HG03039 (cell line): ENCODE data around the gene GLI3.

Experiments
- ATAC-seq: cut with Tn5 transposase; IDR thresholded peaks from one replicate; pipeline ENCODE4 v1.9.1; 2021; ENCODE audit warnings: mild to moderate bottlenecking, moderate library complexity; ENCODE audit not compliant: unreplicated experiment

GLI3 gene

DNA sequence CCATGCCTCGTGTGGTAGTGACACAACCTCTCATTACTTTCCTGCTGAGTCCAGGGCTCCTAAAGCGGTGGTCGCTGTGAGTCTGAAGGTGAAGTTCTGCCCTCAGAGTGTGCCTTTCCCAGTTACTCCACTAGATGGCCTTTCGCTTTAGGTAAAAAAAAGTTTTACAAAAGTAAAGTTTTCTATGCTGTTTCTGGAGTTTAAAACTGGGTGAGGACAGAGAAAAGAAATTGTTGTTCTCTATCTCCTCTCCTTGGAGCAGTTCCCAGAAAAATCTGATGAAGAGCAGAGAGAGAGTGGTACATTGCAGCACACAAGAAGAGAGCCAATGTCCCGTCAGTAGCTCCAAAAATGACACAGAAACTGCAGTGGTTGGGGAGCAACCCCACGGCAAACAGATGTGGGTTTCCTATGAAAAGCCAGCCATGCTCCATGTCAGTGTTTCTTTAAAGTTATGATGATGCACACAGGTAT is 257.1 kb downstream of the GLI3 start:
- ATAC-seq: no peak

DNA sequence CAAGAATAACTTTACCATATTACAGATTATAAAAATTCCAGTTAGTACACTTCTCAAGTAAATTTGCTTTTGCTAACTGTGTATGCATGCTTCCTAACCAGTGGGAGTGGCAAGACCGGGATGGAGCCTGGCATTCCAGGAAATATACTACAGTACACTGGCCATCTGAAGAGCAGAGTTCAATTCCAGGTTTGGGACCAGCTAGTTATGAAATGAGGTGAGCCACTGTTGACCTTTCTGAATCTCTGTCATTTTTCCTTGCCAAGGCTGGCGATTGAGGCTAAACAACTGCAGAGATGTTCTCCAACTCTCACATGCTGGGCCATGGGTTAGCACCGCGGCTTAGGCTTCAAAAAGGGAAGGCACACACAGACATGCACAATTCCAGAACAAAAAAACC is 258.2 kb downstream of the GLI3 start:
- ATAC-seq: no peak

DNA sequence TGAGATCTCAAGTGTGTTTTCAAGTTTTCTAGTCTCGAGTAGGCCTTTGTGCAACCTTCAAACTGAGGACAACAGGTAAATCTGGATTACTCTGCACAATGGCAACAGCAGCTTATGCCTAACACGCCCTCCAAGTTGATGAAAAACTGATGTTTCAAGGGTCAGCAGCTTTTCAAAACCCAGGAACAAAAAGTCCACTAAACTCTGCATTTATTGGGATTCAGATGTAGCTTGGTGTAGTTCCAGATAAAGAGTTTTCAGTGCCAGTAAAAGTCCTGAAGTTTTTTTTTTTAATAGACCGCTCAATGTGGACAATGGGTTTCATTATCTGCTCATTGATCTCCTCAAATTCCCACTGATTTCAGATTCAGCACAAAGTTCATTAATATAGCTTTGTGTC is 259.3 kb downstream of the GLI3 start:
- no peak for ATAC-seq

DNA sequence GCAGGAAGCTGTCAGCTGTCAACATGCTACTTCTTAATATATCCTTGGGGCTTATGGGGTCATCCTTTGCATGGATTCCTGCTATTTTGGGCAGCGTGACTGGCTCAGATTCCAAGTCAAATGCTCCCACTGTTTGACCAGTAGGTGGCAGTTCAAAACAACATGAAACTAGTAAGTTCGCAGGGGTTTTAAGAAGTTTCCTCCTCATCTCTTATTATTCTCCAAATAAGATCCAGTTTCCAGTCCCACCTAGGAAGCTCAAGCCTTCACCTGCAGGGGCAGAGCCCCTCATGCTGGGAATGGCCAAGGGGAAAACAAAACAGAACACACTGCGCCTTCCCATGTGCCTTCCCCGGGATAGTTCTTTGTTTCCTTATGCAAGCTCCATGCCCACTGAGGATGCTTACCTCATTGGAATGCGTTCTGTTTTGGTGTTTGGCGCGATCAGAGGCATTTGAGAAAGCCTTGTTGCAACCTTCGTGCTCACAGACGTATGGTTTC is 259.8 kb downstream of the GLI3 start:
- ATAC-seq: no peak

DNA sequence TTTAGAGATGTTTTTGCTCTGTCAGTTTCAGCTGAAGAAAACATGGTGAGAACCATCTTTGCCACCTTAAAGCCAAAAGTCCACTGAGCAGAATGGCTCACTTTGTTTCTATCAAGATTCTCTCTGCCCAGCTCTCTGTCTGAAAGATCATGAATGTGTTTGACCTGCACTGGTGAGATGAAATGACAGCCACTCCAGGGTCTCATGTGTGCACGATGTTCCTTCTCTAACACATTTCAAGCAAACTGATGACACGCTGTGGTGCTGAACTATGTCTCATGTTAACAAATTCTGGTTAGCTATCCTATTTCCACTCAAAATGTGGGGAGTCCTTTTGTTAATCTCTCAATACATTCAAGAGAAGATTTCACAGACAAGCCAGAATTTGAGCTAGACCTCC is 260.6 kb downstream of the GLI3 start:
- ATAC-seq: no peak

DNA sequence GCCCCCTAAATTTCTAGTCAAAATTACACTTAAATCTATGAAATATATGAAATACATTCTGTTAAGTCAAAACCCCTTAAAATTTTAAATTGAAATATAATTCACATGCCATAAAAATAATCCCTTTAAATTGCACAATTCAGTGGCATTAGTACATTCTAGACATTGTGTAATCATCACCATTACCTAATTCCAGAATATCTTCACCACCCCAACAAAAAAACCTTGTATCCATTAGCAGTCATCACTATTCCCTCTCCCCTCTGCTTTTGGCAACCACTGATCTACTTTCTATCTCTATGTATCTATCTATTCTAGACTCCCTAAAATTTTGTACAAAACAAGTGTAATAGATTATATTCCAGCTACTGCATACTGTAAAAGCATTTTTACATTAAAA is 261.2 kb downstream of the GLI3 start:
- no peak for ATAC-seq

DNA sequence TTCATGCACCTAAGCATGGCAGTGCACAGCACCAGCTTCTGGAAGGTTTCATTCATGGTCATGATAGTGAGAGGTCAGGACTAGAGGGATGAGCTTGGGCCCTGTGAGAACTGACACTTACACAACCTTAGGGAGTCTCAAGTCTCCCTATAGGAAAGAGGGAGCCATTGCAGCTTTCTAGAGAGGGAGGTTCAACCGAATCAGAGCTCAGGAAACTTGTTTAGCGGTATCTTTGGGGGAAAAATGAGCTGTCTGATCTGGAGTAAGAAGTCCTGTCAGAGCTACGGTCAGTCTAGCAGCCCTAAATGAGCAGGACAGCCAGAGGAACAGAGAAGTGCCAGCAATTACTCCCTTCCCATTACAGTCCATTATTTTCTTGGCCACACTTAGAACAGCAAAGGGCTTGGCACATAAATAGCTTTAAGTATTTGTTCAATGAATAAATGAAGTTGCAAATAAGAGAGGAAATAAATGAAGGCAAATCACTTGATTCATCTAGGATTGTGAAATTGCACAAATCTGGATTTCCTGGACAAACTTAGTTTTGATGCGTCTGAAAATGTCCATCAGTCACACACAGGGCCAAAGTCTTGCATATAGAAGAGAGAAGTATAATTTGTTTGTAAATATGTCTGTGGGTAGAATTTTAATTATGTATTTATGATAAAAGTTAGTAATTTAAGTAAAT is 262.0 kb downstream of the GLI3 start:
- no peak for ATAC-seq

DNA sequence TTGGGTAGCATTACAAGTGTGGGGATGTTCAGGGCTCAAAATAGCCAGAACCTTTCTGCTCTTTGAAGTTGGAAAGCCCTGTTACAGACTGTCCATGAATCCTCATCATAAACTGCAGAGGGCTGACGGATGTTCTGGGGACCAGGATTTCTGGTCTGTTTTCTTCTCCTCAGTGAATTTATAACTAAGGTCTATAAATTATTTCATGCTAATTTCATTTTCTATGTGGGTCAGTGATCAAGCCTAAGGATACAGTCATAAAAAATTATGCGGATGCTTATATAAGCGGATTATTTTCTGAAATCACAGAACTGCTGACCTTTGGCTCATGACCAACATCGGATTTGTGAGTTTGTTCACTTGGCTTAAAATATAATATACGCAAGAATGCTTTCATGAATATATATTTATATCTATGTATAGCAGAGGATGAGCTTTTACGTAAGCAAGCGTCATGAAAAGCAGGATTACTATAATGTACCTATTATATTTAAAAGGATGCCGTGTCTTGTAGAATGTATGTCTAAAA is 263.7 kb downstream of the GLI3 start:
- no peak for ATAC-seq

DNA sequence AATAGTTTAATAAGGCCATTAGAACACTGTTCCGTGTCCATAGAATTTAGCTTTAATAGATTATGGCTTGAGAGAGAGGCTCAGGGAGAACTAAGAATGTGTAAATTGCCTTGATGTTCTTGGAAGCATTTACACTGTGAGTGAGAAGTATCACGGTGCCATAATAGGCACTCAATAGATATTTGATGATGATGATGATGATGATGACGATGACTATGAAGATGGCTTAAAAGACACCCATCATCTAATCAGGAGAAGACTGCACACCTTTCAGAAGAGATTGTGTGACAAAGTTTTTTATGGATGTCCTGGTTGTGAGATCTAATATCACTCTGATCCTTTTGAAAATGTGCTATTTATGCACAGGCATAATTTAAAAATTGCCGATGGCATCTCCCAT is 264.2 kb downstream of the GLI3 start:
- ATAC-seq: no peak

DNA sequence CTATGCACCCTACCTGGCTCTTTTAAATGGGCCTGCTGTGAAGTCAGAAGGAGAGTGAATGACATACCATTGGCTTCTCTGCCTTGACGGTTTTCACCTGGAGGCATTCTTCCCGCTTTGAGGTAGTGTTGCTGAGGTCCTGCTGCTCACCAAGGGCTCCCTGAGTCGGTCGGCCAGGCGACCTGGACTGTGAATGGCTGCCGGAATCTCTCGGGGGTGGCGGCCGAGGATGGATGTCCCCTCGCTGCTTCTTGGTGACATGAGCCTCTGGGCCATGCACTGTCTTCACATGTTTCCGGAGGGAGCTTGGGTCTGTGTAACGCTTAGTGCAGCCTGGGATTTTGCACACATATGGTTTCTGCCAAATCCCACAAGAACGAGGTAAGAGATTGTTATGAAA is 264.7 kb downstream of the GLI3 start:
- no peak for ATAC-seq

DNA sequence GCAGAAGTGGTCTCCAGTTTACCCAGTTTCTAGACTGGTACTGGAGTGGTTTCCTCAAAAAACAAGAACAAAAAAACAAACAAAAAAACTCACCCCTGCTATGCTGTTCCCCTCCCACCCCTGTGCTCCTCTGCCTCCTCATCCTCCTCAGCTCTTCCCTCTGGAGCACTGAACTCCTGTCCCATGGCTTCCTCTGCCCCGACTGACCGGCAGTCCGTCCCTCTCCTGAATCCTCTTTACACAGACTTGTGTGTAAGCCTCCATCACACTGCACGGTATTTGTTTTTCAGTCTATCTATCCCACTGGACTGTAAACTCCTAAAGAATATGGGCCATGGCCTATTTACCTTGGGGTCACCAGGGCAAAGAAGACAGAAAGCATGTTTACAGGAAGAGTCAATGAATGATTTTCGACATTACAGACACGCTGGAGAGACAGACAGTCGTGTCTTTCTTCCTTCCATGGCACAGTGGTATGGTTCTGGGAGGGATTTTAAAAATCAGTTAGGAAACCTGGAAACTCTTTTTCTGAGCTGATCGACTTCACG is 265.3 kb downstream of the GLI3 start:
- no peak for ATAC-seq

DNA sequence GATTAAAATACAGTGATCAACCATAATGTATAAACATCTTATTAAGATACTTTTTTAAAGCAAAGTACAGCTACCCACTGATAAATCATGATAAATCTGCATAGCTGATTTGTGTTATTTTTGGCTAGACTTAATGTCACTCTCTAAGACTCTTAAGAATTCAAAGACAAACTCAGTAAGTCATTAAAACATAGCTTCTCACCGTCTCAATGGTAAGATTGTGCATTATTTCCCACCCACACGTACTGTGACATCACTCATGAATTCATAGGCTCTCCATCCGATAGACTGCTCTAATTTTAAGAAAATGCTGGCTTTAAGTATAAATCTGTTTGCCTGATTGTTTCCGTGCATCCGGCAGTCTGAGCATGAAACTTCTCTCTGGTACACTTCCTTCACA is 266.1 kb downstream of the GLI3 start:
- no peak for ATAC-seq

DNA sequence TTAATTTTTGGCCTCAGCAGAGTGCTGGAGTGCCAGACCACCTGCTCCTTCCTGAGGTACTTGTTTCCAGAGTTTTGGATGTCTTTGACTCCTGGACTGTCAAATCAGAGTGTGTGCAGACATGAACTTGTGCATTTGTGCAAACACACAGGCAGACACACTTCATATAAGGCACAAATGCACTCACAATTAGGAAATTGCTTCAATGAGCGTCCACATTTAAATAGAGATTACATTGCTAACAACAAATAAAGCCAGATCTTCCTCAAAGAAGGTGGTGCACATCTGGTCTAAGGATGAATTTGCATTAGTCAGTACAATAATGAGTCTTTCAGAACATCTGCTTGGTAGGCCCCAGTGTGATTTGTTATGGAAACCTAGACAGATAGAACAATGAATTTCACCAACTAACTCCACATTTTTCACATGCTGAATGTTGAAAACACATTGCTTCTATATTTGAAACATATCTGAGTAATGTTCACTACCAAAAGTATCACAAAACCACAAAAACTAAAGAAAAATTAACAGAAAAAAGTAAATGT is 267.4 kb downstream of the GLI3 start:
- ATAC-seq: no peak

DNA sequence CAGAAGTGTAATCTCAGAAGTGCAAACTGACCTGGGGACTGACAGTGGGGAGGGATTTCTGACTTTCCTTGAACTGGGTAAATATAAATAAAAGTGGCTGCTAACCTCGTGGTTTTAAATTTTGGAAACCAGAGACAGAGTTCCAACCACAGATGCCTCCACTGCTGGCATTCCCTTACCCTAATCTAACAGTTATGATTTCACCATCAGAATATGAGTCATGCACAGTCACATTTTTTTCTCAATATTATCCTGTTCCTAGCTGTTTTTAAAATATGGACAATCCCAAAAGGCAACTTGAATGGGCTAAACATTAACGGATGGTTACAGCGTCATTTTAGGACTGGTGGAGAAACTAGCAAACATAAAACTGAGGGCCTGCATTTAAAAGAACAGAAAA is 269.9 kb downstream of the GLI3 start:
- no peak for ATAC-seq

DNA sequence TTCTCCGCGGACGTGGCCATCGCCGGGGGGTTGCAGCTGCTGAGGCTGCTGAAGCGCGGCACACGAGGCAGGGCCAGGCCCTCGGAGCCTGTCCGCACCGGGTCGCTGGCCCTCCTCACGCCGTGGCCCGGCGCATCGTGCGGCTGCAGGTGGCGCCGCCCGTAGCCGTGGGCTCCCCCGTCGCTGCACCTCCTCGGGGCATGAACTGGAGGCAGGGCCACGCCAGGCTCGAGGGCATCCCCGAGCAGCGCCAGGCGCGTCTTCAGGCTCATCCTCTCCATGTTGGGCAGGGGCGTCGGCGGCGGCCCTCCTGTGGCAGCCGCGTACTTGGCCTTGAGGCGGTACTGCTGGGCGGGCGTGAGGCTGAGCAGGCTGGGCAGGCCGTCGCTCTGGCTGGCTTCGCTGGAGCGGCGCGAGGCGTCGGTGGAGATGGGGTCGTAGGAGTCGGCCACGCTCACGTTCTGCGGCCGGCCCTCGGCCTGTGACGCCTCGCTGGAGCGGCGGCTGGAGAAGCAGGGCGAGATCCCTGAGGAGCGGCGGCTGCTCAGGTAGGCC is 271.0 kb downstream of the GLI3 start:
- no peak for ATAC-seq

DNA sequence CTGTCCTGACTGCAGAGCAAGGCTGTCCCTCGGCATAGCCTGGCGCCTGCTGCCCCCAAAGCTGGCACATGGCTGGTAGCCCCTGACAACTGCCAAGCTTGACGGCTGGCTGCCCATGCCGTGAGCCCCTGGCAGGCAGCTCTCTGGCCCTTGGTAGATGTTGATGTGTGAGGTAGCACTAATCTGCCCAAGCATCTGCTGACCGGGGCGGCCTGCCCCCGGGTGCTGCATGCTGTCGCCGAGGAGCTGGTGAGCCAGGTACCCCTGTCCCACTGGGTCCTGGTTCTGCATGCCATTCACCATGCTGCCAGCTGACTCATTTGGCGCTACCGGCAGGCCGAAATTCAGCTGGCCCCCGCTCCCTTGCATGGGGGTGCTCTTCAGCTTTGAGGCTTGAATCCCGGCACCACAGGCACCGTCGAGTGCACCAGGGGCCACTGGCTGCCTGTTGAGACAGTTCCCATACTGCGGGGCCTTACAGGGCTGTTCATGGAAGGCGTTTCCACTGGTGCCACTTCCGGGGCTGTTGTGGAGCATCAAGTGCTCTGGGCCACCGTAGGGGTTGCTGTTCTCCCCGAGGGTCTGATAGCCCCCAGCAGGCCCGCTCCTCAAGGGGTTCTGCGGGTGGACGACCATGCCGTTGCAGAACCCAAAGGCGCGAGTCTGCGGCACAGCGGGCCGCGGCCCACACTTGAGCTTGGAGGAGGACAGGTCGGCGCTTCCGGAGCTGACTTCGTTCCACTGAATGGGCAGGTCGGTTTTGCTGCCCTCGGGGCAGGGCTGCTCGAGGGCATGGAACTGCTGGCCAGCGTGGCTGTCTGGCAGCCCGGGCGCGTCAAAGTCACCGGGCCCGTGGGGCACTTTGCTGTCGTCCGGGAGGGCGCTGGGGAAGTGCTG is 271.9 kb downstream of the GLI3 start:
- no peak for ATAC-seq

DNA sequence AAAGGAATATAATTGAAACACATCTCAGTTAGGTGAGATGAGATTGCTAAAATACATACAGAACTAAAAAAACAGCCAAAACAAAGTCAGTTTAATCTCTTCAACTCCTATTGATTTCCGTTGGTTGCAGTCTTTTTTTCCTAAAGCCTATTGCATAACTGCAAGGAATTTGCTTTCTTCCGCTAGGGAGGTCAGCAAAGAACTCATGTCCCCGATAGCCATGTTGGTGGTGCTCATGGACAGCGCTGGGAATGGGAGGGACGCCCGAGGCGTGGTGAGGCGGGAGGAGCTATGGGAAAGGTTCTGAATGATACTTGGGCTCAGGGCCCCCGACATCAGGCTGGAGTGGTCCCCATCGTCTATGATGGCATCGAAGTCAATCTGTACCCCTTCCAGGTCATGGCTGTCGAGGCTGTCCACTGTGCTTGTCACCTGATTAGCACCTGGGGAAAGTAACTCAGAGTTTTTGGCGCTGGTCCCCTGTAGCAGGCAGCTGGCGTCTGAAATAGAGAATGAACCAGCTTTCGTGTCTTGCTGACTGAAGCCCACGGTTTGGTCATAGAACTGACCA is 272.7 kb downstream of the GLI3 start:
- no peak for ATAC-seq

DNA sequence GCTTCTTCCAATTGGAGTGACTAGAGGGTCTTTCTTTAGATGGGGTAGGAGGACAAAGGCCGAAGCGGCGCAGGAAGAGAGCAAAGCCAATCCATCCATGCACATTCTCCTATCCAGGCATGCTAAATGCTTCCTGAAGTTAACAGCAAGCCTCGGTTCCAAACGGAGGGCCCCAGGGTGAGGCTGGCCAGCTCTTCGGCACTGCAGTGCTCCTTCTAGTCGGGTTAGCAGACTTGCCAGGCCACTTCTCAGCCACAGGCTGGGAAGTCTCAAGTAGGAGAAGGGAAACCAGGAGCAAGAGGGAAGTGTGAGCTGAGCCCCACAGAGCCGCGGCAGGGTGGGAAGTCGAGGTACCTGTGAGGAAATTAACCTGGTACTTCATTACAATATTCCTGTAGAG is 280.3 kb downstream of the GLI3 start:
- no peak for ATAC-seq

DNA sequence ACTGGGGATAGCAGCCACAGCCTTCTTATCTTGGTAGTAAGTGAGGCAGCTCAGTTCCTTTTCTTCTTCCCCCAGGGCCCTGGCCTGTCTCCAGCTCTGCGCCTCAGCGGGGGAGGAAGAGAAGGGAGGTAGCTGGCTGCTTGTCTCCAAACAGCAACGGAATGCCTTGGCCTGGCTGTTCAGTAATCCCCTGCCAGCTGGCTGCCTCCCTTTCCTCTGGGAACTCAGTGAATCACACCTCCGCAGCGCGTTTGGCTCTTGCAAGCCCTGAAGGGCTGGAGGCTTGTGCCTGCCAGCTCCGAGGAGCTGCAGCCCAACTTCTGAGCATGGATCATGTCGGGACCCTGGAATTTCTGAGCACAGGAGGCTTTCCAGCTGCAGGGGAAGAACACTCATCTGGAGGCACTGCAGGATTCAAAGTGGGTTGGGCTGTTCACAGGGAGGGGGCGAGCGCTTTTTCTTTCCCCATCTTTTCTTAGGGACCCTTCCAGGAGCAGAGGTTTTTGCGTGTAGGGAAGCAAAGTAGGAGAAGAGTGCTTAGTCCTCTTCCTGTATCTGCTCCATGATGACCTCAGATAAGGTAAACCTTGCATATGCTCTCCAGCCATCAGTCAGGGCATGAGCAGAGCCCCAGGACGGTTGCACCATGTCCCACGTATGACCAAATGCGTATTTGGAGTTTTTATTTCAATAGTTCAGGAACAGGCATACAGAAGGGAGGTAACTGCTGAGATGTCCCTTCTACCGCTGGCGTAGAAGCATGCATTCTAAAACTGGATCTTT is 280.9 kb downstream of the GLI3 start:
- ATAC-seq: no peak

DNA sequence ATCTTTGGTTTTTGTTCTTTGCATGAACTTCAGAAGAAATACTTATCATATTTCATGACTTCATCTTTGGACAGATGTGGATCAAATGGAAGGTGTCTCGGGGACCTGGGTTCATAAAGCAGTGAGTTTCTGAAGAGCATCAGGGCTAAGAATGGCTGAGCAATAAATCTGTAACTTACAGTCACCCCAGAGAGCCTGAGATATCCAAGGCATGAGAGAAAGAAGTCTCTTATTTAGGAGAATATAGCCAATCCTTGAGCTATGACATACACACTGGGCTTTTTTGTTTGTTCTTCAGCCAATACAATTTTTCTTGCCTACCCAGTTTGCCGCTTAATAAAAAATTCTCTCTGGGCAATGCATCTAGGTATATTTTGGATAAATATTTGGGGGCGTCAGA is 281.6 kb downstream of the GLI3 start:
- no peak for ATAC-seq
